Muscle of leg (tissue), 11 donors: ENCODE data around the gene VCL. TPM values are rescaled to one million over a fixed set of nuclear protein-coding genes. Genes with fewer than 3 reads are reported as not detected.

ENCODE experiments used
- DNase-seq: peaks from one replicate; pipeline ENCODE4 v3.0.0; 2013
- H3K27ac ChIP-seq: one replicate; pipeline ENCODE4 v1.5.1; 2013; ENCODE audit warnings: mild to moderate bottlenecking, low read length, control low read depth
- H3K27me3 ChIP-seq: one replicate; pipeline ENCODE4 v1.6.1; 2013; ENCODE audit warnings: low read length; ENCODE audit not compliant: control insufficient read depth, insufficient read depth
- H3K36me3 ChIP-seq: one replicate; pipeline ENCODE4 v1.6.1; 2013; ENCODE audit warnings: low read length; ENCODE audit not compliant: control insufficient read depth, insufficient read depth
- H3K4me1 ChIP-seq: one replicate; pipeline ENCODE4 v1.6.1; 2013; ENCODE audit warnings: low read length; ENCODE audit not compliant: control insufficient read depth, insufficient read depth
- H3K4me3 ChIP-seq: one replicate; pipeline ENCODE4 v1.5.1; 2013; ENCODE audit warnings: low read length, control low read depth
- H3K9me3 ChIP-seq: replicated peaks from 2 replicates; pipeline ENCODE4 v1.6.1; 2013; ENCODE audit warnings: low read depth, low read length; ENCODE audit not compliant: control insufficient read depth
- WGBS: methylation state at CpG from one replicate; pipeline ENCODE4 v1.1.5; 2013; ENCODE audit warnings: missing lambda C conversion rate; ENCODE audit not compliant: insufficient coverage; 5-methylcytosine and 5-hydroxymethylcytosine counted together
- polyA plus RNA-seq, 8 donors: library from polyadenylated mRNA; unstranded; fragments of 120-200 nt; gene quantifications; one replicate each; pipeline versions ENCODE4 v1.2.1 to v1.2.3, GENCODE V29; 2013; ENCODE audit warnings: inconsistent platforms in 1 of 8, low replicate concordance in 1 of 8; ENCODE audit not compliant: insufficient read length in 8 of 8, insufficient read depth in 1 of 8
- total RNA-seq: library from RNA; stranded (reverse); fragments of 120-200 nt; gene quantifications from one replicate; pipeline ENCODE4 v1.2.4, GENCODE V29; 2013

The VCL gene
- total and polyA plus RNA-seq, 9 donors: 99.2 to 153 (median 124) TPM

DNA sequence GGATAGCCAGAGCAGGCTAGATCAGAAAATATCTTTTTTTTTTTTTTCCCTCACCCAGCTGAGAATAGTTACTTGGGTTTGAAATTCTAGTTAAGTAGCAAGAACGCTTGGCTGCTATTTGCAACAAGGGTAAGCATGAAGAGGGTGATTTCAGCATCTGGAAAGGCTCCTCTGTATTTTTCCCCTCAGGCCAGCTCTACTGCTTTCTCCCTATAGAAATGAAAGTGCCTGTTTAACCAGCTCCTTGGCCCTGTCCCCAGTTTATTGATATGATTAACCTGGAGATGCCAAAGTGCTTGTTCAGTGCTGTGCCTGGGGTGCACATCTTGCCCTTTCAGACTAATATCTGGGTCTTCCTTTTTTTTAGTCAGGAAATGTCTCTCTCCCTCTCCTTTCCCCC is 115.6 kb downstream of the VCL start:
- no peaks in the 10 kb centered on the region for H3K4me1 ChIP-seq
- peak; percentile 35 for DNase-seq
- H3K27me3 ChIP-seq: no peaks in the 10 kb centered on the region
- H3K27ac ChIP-seq: no peak overlapping the region
- no peaks in the 10 kb centered on the region for H3K9me3 ChIP-seq
- WGBS: no CpG with 5 or more reads among the region's 1 CpG
- peaks cover 87% of the 10 kb centered on the region for H3K36me3 ChIP-seq
- no peak overlapping the region for H3K4me3 ChIP-seq

- Histone ChIP-seq H3K36me3 (peaks cover 86% of the 10 kb centered on the region), H3K27me3 (no peaks in the 10 kb centered on the region), H3K4me1 (no peaks in the 10 kb centered on the region), H3K4me3 (no peak overlapping the region), H3K27ac (no peak overlapping the region), H3K9me3 (no peaks in the 10 kb centered on the region)
- DNase-seq: no peak
- 77% methylated on average over 9 of the region's 12 CpGs for WGBS
These were observed 116.1 kb downstream of the VCL start for GRCh38 chr10:74114041-74114448.

- no peak overlapping the region for H3K27ac ChIP-seq
- no peaks in the 10 kb centered on the region for H3K9me3 ChIP-seq
- WGBS: 86% methylated on average over 4 of the region's 4 CpGs
These were observed 119.8 kb downstream of the VCL start for GRCh38 chr10:74117738-74118137.

DNA sequence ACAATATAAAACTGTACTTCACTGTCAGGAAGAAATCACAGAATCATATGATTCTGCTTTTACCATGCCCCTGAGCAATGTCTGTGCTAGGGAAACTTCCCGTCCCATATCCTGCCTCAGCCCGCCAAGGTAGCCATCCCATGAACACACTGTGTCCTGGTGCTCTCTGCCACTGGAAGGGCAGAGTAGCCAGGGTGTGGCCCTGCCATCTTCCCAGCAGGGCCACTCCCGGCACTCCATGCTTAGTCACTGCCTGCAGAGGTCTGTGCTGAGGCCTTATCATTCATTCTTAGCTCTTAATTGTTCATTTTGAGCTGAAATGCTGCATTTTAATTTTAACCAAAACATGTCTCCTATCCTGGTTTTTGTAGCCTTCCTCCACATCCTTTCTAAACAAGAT is 120.9 kb downstream of the VCL start:
- DNase-seq: no peak

More at GRCh38 chr10:74117738-74118137, 119.8 kb downstream of the VCL start:
- Histone ChIP-seq H3K4me1 (no peaks in the 10 kb centered on the region), H3K4me3 (no peak overlapping the region), H3K27me3 (no peaks in the 10 kb centered on the region), H3K36me3 (peaks cover 66% of the 10 kb centered on the region)
- no peak for DNase-seq

DNA sequence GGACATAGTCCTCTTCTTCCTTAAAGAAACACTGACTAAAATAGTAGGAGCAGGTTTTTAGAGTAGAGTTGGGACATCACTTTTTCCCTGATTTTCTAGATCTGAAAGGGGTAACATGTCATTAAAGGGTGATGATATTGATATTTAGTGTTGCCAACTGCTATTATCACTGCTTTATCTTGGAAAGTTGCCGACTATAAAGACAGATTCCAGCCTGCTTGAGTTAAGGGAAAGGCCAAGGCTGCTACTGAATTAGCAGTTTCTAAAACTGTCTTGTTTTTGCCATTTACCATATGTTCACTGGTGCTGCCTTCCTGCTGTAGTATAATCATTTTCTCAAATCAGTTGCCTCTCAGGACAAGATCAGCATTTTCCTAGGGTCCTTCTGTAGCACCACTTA is 123.0 kb downstream of the VCL start:
- Histone ChIP-seq H3K4me3 (no peak overlapping the region), H3K4me1 (no peaks in the 10 kb centered on the region), H3K27ac (no peak overlapping the region), H3K36me3 (peaks cover 61% of the 10 kb centered on the region), H3K9me3 (no peaks in the 10 kb centered on the region), H3K27me3 (no peaks in the 10 kb centered on the region)
- 92% methylated on average over 1 of the region's 1 CpG for WGBS
- no peak for DNase-seq

More for the DNA sequence above, 120.9 kb downstream of the VCL start:
- no peak overlapping the region for H3K4me3 ChIP-seq
- H3K27ac ChIP-seq: no peak overlapping the region
- 66% methylated on average over 2 of the region's 3 CpGs for WGBS
- H3K4me1 ChIP-seq: no peaks in the 10 kb centered on the region
- H3K36me3 ChIP-seq: peaks cover 64% of the 10 kb centered on the region
- no peaks in the 10 kb centered on the region for H3K9me3 ChIP-seq
- no peaks in the 10 kb centered on the region for H3K27me3 ChIP-seq

- Histone ChIP-seq H3K9me3 (no peaks in the 10 kb centered on the region), H3K27ac (no peak overlapping the region), H3K36me3 (peaks cover 62% of the 10 kb centered on the region), H3K27me3 (no peaks in the 10 kb centered on the region), H3K4me1 (no peaks in the 10 kb centered on the region), H3K4me3 (no peak overlapping the region)
- DNase-seq: no peak
- 100% methylated on average over 1 of the region's 1 CpG for WGBS
These were observed 123.5 kb downstream of the VCL start for GRCh38 chr10:74121368-74121767.

DNA sequence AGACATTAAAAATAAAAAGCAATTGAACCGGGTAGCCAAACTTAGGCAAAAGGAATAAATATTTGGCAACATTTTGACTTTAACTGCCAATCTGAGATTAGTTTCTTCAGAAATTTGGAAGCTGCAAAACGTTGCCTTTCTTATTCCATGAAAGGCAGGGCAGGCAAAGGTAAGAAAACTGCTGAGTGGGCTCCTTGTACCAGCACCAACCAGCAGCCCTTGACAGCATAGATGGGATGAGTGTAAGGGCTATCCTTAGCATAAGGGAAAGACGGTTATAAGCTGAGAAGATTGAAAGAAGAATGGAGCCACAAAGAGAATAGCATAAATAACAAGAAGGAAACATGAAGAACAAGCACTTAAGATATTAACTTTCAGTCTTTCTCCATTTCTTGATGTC is 124.1 kb downstream of the VCL start:
- H3K36me3 ChIP-seq: peaks cover 65% of the 10 kb centered on the region
- H3K4me1 ChIP-seq: no peaks in the 10 kb centered on the region
- H3K27me3 ChIP-seq: no peaks in the 10 kb centered on the region
- H3K9me3 ChIP-seq: no peaks in the 10 kb centered on the region
- no peak overlapping the region for H3K27ac ChIP-seq
- no peak overlapping the region for H3K4me3 ChIP-seq
- DNase-seq: no peak
- 82% methylated on average over 1 of the region's 3 CpGs for WGBS

DNA sequence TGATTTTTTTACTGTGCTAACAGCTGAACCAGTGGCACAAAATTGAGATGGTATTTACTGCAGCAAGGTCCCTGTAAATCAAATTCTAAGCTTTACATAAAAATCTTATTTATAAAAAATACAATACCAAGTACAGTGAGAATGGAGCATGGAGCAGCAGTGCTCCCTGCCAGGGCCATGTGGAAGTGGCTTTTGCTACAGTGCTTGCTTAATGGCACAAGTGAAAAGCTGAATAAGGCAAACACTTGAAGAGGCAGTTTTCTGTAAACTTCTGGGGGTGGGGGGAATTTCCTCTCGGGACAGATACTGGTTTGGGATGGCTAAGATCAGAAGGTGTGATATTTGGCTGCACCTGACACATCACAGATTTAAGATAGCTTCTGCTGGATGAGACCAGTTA is 125.2 kb downstream of the VCL start:
- Histone ChIP-seq H3K9me3 (no peaks in the 10 kb centered on the region), H3K36me3 (peaks cover 61% of the 10 kb centered on the region), H3K4me3 (no peak overlapping the region), H3K27ac (no peak overlapping the region), H3K4me1 (no peaks in the 10 kb centered on the region), H3K27me3 (no peaks in the 10 kb centered on the region)
- DNase-seq: no peak
- no CpG with 5 or more reads among the region's 1 CpG for WGBS

DNA sequence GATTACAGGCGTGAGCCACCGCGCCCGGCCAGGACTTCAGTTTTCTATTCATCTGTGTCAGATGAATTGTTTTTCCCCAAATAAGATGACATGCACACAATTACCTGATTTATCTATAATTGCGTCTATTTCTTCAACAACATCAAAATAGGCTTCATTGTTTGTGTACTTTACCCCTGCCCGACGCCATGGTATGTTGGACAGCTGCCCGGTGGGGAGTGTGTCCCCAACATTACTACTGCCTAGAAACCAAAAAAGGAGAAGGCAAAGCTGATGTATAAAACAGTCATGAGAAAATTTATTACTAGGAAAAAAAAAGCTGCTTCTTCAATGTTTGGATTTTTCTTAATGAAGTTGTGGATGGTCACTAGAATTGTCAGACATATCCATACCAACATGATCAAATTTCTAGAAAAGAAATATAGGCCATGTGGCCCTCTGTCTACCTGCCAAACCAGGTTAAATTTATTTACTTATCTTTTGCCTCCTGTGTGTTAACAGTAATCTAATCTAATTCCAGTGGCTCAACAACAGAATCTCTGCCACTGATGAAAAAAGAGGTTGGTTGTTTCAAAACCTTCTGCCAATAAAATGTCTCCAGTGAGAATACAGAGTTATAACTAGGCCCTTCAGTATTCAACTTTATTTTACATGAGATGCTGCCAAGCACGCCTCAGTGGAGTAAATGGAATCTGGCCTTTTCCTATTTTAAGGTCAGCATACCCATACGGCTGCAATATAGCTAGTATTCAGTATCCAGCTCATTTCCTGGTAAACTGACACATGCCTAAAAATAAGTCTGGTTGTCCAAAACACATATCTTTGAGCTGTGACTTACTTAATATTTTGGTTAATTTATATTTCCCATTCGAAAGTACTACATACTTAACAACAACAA is 136.3 kb downstream of the VCL start:
- Histone ChIP-seq H3K27me3 (no peaks in the 10 kb centered on the region), H3K4me1 (no peaks in the 10 kb centered on the region), H3K27ac (no peak overlapping the region), H3K9me3 (no peaks in the 10 kb centered on the region), H3K4me3 (no peak overlapping the region), H3K36me3 (peaks cover 49% of the 10 kb centered on the region)
- no CpG with 5 or more reads among the region's 11 CpGs for WGBS
- DNase-seq: no peak

DNA sequence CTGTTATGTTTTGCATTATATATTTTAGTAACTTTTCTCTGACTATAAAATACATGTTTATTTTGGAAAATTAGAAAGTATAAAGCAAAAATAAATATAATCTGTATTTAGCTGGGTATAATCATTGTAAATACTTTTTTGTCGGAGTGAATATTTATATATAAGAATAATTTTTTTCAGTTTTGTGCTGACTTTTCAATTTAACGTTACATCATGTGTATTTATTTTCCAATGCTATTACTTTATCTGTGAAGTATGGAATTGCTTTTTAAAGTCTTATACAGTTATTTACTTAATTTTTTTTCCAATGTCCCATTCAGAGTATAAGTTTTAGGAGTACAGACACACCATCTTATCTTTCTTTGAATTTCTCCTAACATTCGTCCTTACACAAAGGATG is 137.5 kb downstream of the VCL start:
- Histone ChIP-seq H3K27ac (no peak overlapping the region), H3K9me3 (no peaks in the 10 kb centered on the region), H3K4me3 (no peak overlapping the region), H3K4me1 (no peaks in the 10 kb centered on the region), H3K27me3 (no peaks in the 10 kb centered on the region), H3K36me3 (peaks cover 45% of the 10 kb centered on the region)
- WGBS: no CpG with 5 or more reads among the region's 3 CpGs
- DNase-seq: no peak
